GM03348 (cell line): ENCODE results near the gene PEPD.

Experiments used
- DNase-seq: peaks from one replicate; pipeline ENCODE4 v3.0.0; 2012; ENCODE audit warnings: low spot score

Gene PEPD

DNA sequence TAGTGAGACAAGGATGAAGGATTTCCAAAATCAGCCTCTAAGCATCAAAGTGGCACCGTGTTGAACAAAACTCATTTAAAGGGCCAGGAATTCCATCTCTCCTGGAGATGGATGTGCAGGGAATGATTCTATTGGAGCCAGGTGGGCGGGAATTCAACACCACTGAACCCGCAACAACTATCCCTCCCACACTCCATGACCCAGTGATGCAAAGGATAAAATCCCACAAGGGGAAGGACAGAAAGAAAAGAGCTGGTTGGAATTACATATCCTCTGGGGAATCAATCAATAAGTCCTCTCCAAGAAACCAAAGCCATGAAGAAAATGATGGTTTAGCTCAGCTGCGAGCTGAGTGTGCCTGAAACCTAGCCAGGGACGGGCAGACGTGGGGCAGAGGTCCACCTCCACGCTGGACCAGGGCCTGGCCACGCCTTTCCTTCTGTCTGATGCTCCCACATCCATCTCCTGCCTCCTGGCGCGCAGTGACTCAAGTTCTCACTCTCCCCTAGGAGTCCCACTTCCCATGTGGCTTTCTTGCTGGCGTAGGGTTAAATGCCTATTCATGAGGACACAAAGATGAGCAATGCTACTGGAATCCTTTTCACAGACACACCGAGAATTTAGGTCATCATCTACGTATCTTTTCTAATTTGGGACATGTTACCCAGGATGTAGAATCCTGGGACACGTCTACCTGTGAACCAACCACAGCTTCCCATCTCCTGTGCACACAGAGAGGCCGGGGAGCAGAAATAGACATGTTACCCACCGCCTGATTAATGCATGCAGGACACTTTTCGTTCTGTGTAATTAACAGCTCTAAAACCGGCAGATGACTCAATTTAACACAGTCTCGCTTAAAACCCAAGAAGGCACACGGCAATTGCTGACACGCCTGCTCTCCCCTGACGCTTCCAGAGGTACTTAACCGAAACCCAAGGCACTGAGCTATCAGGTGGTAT, 48.6 kb downstream of the PEPD start:
- peak; percentile 89 for DNase-seq

DNA sequence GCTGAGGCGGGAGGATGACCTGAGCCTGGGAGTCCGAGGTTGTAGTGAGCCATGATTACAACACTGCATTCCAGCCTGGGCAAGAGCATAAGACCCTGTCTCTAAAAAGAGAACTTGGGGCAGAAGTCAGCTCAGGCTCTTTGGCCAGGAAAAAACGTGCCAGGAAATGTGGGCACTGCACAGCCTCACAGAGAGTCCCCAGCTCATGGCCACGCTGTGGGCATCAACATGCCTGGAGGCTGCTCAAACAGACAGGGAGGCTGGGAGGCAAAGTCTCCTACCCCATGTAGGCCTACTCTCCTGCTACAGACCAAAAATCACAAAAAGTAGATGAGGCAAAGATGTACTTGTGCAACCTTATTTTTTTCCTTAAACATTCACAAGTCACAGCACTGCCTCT, 49.4 kb downstream of the PEPD start:
- DNase-seq: no peak

DNA sequence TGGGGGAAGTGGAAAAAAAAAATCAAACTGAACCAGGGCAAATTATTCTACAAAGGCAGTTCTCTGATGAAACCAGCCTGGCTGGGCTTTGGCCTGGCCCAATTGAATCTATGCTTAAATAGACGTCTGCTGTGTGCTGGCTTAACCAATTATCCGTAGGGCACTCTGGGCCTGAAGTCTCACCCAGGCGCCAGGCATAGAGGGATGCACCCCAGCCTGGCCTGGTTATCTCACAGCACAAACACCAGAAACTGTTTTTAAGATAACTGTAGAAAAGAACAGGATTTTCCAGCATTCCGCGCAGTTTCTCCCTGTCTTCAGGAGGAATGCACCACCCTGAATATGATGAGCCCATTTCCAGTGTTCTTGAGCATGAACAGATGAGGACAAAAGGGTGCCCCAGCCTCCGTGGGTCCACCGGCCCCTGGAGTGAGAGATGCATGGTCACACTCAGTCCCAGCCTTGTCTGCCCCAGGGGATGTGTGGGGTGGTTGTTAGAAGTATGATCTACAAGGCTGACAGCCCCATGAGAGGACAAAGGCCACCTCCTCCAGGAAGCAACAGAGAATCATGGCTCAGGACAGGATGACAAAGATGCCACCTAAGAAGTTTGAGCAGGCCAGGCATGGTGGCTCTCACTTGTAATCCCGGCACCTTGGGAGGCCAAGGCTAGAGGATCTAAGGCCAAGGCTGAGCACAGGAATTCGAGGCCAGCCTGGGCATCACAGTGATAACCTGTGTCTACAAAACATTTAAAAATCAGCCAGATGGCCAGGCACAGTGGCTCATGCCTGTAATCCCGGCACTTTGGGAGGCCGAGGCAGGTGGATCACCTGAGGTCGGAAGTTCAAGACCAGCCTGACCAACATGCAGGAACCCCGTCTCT, 50.2 kb downstream of the PEPD start:
- no peak for DNase-seq

DNA sequence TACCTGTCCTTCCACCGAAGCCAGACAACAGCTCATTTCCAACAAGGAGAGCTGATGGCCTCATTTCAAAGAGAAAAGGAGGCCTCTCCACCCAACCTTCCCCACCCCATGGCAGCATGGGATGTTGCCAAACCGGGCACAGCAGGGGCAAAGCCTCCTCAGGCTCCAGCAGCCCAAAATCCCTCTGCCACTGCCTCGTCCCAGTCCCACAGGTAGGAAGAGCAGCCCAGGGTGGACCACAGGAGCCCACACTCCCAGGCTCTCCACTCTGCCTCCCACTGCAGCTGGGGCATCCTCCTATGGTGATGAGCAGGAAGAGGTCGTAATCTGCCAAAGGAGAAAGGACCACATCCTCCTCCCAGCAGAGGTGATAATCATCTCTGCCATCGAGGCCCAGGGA, 50.9 kb downstream of the PEPD start:
- no peak for DNase-seq

DNA sequence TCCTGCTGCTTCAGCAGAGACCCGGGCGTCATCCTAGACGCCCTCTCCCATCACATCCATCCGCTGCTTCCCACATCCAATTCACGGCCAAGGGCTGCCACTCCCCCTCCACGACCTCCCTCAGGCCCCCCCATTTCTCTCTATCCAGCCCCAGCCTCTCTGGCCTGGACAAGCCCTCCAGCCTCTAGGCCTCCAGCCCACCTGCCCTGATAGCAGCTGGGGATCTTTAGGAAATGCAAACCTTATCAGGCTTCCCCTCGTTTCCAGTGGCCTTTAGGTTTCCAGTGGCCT, 51.6 kb downstream of the PEPD start:
- no peak for DNase-seq

DNA sequence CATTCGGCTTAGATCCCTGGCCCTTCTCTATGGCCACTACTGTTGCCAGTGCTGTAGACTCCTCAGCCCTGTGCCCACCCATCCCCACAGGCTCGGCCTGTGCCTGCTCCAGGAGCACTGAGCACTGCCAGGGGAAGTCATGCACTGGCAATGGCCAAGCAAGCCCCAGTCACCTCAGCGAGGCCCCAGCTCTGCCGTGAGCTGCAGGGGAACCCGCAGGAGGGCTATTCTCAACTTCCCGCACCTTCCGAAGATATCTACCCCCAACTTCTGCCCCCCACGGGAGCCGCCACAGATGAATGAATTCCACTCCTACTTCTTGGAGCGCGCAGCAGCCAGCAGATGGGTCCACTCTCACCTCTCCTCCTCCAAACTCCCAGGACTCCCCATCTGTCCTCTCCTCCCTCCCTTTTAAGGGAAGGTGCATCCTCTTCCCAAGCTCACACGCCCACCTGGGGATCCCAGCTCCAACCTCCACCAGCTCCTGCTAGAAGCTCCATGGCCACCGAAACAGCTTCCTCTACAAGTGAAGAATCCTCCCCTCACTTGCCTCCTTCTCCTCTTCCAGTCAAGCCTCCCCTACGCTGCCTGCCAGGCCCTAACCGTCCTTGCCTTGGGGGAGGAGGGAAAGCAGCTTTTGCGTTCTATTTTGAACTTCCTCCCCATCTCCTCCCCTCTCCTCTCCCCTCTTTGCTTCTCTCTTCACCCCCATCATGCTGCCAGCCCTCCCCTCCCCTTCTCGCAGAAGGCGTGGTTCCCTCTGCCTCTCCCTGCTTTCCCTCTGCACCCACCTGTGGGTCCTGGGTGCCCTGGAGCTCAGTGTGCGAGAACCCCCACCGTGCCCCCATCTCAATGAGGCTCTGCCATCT, 52.2 kb downstream of the PEPD start:
- no peak for DNase-seq

DNA sequence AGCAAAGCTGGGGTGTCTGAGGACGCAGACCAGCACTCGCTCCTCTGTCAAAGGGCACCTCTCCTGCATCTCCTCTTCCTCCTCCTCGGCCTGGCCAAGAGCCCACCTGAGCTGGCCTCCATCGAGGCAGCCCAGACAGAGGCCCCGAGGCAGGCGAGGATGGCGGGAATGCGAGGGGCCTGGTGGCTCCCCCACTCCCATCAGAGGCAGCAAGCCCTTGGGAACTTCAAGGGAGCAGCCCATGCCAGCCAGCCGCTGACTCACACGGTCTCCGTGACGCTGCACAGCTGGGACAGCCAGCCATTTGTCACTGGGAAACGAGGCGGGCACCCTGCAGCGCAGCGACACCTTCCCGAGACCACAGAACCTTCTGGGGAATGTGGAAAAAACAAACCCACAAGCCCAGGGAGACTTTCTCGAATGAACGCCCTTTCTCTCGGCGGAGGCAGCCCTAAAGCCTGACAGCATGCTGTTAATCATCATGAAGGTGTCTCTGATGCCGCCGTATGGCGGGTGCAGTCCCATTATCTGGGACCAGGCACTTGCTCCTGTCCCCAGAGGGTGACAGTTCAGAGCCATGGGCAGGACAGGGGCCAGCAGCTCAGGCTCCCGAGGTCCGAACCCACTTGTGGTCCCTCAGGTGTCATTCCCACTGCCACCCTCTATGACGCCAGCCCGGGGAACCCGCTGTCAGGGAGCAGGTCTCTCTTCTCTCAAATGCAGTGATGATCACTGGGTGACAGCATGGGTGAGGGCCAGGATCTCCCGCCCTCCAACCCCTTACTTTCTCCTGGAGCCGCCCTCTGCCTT, 53.0 kb downstream of the PEPD start:
- DNase-seq: no peak

DNA sequence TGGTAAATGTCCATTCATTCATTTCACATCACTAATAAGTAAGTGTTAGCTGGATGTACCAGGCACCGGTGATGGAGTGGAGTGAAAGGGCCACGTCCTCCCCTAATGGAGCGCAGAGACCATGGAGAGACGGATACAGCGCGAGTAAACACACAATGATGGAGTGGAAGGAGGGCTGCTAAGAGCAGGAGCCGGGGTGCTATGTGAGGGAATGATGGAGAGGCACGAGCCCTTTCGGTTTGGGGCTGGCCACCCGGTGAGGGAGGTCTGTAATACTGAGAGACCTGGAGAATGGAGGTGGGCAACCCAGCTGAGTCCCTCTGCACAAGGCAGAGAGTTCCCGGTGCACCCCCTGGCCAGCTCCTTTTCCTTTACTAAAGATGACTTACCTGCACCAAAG, 53.7 kb downstream of the PEPD start:
- no peak for DNase-seq

DNA sequence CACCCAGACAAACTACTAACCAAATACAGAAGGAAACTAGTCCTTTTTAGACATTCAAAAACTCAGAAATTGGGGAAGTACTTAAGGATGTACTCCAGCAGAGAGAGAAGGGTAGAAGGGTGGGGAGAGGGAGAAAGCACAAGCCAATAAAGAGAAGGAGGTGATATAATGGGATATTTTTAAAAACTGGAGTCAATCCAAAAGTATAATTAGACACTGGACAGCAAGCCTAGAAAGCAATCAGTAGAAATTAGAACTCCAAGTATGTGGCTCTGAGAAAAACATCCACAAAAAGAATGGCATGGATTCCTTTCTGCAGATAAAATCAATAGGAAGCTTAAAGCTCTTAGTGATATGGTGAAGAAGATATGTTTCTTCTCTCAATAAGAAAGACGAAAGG, 55.8 kb downstream of the PEPD start:
- DNase-seq: no peak

DNA sequence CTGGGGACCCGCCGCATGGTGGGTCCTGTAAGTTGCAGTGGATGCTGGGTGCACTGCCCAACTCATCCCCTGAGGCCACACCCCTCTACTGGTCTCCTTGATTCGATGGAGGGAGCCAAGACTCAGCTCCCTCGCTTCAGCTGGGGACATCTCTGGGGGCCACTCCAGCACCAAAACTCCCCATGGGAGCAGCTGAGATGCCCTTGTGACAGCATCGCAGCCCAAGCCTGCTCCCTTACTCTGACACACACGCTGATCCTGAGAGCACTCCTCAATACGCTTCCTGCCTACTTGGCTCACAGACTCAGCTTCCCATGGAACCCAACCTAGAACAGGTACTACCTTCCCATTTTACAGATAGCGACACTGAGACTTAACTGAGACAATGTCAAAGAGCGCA, 56.2 kb downstream of the PEPD start:
- no peak for DNase-seq

DNA sequence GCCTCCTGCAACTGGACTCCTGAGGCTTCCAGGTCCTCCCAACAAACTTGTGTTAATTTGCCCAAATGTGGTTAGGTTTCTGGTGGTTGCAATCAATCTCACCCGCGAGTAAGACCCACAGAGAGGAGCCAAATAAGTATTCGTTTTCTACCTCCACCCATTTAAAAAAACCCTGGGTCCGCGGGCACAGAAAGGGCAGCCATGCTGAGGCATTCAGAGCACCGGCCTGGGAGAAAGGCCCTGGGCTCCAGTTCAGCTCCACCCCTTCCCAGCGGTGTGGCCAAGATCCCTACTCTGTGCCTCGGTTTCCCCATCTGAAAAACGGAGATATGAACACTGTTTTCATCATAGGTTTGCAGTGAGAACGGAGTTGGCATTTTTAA, 56.9 kb downstream of the PEPD start:
- DNase-seq: no peak

DNA sequence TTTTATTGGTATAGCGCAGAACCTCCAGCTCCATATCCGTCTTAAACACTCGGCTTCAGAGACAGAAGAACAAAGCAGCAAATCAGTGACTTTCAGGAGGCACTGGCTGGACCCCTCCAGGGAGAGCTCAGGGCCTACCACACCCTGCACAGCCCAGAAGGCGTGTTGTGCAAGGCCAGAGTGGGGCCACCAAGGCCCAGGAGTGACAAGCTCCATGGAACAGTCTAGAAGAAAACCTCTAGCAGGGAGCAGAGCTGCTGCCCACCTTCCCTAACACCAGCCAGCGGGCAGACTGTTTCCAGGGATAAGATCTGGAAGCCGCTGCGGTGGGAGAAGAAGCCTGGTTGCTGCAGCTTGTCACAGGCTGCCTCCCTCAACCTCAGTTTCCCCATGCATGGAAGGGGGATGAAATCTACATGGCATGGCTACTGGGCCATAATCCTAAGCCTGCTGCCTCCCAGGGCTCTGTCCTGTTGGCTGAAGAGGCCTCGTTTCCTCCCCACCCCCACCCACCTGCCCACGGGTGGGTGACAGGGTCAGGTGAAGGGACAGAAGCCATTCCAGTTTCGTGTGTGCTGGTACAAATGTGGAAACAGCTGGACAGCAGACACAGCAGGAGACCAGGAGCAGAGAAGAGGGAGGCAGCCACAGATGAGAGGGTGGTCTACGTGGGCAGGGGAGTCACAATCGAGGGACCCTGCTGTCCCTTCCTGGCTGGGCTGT, 57.4 kb downstream of the PEPD start:
- no peak for DNase-seq

DNA sequence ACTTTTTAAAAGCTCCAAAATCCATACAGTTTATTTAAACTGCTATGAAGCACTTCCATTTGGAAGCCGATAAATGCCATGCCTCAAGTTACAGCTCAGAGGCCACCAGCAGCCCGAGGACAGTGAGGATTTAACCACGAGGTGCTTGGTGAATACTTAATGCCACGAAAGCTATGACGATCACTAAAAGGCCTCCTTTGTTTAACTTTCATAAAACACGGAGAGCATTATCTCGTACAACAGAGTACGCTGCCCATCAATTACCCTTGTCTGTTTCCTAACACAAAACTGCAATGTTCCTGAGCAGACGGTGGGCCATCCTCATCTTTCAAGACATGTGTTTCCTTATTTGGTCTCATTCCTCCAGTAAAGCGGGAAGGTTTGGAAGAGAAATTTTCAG, 58.4 kb downstream of the PEPD start:
- DNase-seq: no peak

DNA sequence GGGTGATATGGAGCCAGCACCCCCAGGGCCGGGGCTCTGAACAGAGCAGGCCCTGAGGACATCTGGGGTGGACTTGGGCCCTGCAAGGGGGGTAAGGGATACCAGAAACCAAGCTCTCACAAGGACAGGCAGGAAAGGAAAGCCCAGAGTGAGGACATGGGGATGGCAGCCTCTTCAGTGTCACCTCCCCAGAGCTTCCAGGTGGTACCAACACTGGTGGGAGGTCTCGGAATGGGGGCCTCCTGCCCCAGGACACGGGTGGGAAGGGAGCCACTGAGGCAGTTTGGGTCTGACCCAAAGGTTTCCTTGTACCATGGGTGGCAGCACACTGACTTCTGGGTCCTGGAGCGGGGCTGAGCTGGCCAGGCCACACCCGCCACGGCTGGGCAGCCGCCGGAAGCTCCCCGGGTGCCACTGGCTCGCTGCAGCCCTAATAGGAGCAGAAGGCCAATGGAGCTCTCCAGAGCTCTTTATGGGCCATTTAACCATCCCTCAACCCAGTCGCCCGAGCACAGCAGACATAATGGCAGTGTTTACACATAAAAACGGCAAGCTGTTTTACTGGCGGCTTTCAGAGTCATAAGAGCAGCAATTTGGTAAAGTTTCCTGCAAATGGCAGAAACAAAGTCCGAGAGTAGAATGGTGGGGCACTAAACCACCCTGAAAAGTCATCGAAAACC, 59.3 kb downstream of the PEPD start:
- DNase-seq: no peak

DNA sequence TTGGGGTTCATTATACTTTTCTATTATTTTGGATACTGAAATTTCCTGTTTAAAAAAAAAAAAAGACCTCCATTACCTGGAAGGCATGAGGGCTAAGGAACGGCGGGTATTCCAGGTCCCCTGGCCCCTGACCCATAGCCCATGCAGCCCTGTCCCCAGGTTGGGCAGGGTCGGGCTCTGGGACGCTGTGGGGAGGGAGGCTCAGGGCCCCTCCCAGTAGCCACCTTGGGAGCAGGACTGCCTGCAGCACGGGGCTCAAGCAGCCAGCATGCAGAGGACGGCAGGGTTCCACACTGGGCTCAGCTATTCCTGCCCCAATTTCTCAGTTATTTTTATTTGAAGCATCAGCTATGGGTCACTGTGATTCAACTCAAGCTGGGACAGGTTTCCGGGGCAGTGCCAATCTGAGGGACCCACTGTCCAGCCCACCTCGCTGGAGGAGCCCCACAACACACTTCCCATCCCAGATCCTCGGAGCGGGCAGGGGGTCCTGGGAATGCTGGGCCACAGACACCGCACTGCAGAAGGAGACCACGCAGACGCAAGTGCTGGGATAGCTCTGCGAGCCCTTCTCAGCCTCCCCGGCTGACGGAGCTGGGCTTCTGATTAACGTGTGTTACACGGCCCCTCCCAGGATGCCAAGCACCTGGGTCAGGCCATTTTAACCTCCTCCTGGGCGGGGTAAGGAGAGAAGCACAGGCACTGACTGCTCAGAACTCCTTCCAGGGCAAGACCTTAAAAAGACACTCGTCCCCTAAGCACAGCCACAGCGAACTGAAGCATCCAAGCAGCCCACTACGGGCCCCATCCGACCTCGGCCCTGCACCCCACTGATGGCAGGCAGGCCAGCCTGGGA, 60.1 kb downstream of the PEPD start:
- DNase-seq: no peak

DNA sequence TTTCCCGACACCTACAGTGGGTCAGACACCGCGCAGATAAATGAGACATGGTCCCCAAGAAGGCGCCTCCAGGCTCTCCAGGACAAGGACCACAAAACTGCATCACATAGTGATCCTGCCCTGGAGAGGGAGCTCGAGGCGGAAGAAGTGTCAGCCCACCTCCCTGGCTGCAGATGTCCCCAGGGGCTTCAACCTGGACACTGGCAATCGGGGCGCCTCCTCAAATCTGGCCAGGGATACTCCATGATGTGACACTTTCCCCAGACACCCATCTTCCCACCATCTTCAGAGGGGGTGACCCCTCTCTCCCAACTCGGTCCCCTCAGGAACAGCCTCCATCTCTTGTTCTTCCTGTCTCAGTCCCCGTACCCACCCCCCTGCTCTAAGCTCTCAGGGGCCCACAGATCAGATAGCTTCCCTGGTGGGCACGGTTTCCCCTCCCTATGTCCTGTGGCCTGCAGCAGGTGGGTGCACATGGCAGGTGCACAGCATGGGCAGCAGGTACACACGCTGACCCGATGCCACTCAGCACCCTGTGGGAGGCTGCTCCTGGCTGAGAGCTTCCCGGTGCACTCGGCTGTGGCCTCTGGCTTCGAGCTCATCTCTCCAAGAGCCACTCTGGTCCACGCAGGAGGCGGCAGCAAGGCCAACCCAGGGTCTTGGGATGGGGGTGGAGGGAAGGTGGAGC, 61.2 kb downstream of the PEPD start:
- no peak for DNase-seq

DNA sequence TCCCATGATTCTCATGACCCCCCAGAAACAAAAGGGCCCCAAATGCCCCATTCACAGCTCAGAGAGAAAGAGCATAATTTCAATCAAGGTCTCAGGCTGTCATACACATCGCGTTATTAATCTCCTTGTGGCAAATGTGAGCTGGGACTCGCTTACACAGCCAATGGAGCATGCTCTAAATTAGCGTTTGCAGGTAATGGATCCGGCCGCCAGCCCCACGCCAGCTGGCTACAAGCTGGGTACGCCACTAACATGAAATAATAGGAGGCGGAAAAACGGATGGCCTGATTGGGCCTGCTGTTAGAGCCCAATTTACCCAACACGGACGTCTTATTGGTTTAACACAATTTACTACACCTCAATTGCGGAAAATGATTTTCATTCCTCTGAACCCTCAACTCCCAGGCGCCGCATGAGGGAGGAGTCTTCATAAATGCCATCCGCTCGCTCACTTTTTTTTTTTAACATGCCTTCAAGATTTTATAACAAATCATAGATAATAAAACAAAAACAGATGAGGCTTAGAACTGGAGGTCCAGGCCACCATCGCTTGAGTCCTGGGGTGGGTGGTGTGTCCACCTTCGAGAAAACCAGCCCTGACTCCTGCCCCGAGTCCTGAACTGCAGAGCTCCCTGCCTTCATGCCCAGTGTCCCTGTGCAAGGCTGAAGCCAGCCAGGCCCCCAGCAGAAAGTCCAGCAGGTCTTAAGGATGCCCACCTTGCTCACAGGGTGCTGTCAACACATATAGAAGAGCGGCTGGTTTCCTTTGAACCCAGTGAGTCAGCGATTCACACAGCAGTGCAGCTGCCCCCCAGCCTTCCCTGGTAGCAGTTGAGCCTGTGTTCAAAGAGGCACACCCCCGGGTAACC, 62.1 kb downstream of the PEPD start:
- DNase-seq: no peak

DNA sequence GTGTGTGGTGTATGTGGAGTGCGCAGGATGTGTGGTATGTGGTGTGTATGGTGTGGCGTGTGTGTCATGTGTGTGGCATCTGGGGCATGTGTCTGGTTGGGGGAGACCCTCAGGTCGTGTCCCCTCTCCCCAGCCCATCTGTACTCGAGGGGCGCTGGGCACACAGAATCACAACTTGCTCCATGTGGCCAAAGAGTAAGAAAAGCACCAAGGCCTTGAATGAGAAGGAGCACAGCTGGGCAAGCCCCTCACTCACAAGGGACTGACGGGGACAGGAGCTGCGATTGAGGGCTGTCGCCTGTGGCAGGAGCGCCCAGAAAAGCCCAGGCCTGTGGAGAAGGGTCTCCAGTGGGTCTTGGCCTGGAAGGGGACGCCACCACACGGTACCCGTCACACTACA, 62.8 kb downstream of the PEPD start:
- no peak for DNase-seq
